ENCODE results near the gene IQCE. TPM values are rescaled to one million over a fixed set of nuclear protein-coding genes. Genes with fewer than 3 reads are reported as not detected.

The IQCE gene
- total and polyA plus RNA-seq, 2 donors = 8.9 to 9.3 TPM

DNA sequence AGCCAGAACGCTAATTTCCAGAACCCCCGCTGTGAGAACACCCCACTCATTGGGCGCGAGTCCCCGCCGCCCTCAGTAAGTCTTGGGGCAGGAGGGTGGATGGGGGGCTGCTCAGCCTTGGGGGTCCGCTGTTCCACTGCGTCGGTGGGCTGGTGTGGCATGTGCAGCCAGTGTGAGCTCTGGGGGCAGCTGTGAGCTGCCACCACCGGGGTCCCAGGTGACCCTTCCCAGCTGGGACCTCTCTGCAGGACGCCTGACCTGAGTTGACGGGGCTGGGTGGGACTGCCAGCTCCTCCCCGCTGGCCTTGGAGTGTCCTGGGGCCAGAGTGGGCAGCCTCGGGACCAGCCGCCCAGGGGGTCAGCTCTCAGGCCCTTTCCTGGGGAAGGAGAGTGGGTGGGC lies 100.2 kb downstream of the IQCE start:
- Histone ChIP-seq H3K36me3 (ENCODE audit: insufficient read depth) (no peaks in the 10 kb centered on the region), H3K4me3 (ENCODE audit: low read depth, low read length) (no peak overlapping the region), H3K4me1 (ENCODE audit: insufficient read depth) (no peaks in the 10 kb centered on the region), H3K27ac (ENCODE audit: low read depth) (no peak overlapping the region)
- WGBS = 92% methylated on average over 15 of the region's 15 CpGs
- DNase-seq (ENCODE audit: extremely low spot score) = no peak

DNA sequence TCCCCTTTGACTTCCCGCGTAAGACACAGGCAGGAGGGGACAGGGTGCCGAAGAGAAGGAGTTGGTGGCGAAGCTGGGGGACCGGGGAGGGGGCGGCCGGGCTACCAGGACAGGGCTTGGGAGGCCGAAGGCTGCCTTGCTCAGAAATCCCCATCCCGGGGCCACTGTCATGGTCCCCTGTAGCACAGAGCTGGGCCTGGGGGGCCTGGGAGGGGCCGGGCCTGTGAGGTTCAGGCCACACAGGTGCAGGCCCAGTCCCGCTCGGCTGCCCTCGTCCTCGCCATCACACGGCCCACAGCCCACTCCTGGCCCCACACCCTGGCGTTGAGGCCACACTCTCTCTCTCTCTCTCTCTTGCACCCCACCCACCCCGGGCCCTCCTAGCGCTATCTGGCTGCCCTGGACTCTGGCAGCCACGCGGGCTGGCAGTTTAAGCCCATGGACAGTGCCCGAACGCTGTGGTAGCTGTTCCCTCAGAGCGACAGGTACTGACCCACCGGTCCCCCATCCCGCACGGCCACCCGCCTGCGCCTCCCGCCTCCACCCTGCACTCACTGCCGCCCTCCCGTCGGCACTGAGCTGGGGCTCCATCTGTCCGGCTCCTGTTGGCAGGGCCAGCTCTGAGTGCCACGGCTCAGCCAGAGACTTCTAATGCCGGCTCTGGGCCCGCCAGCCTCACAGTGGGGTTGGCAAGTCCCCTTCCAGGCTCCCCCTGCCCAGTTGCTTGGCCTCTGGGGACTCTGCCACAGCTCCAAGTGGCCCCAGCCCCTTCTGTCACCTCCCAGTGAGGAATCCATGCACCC lies 101.0 kb downstream of the IQCE start:
- Histone ChIP-seq H3K4me1 (ENCODE audit: insufficient read depth) (no peaks in the 10 kb centered on the region), H3K27ac (ENCODE audit: low read depth) (no peak overlapping the region), H3K4me3 (ENCODE audit: low read depth, low read length) (no peak overlapping the region), H3K36me3 (ENCODE audit: insufficient read depth) (no peaks in the 10 kb centered on the region)
- WGBS = 91% methylated on average over 36 of the region's 36 CpGs
- DNase-seq (ENCODE audit: extremely low spot score) = no peak

DNA sequence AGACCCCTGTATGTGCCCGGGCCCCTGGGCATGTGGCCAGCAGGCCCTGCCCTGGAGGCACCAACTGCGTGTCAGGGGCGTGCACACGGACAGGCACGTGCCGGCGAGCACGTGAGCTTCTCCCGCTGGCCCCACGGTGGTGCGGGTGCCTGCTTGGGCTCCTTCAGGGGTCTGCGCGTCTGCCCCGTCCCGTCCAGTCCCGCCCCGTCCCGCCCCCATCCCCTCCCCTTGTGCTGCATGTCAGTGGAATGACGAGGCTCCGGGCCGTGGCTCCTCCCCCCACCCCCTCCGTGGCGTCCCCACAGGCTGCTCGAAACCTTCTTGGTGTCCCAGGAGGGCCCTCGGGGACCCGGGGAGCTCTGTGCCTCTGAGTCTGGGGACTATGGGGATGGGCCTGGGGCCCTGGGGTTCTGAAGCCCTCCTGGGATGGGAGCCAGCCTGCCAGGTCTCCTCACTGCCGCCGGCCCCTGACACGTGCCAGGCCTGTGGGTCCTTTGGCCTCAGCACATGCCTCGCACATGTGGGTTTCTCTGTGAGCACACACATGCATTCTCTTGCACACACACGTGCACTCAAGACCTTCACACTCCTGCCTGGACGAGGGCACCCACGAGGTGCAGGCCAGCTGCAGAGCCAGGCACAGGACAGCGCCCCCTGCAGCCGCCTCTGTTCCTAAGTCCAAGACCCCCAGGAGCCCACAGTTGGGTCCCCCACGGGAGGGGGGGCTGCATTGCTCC lies 101.7 kb downstream of the IQCE start:
- no peaks in the 10 kb centered on the region for H3K4me1 ChIP-seq (ENCODE audit: insufficient read depth)
- no peak overlapping the region for H3K27ac ChIP-seq (ENCODE audit: low read depth)
- no peak overlapping the region for H3K4me3 ChIP-seq (ENCODE audit: low read depth, low read length)
- no peaks in the 10 kb centered on the region for H3K36me3 ChIP-seq (ENCODE audit: insufficient read depth)
- DNase-seq (ENCODE audit: extremely low spot score) = no peak
- WGBS = 82% methylated on average over 36 of the region's 36 CpGs

DNA sequence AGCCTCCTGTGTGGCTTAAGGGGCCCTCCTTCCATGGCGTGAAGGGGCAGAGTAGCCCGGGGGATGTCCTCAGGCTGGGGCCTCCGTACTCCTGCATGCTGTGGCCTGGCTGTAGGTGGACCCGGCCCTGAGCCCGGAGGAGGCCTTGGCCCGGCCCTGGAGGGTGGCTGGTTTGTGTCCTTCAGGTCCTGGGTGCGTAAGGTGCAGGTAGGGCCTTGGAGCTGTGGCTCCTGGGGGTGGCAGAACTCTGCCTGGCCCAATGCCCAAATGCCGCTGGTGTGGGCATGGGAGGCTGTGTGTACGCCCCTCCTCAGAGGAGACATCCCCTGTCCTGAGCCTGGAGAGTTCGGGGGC lies 102.3 kb downstream of the IQCE start:
- H3K4me3 ChIP-seq (ENCODE audit: low read depth, low read length) = no peak overlapping the region
- DNase-seq (ENCODE audit: extremely low spot score) = no peak
- H3K36me3 ChIP-seq (ENCODE audit: insufficient read depth) = no peaks in the 10 kb centered on the region
- 90% methylated on average over 10 of the region's 10 CpGs for WGBS
- H3K4me1 ChIP-seq (ENCODE audit: insufficient read depth) = no peaks in the 10 kb centered on the region
- no peak overlapping the region for H3K27ac ChIP-seq (ENCODE audit: low read depth)

DNA sequence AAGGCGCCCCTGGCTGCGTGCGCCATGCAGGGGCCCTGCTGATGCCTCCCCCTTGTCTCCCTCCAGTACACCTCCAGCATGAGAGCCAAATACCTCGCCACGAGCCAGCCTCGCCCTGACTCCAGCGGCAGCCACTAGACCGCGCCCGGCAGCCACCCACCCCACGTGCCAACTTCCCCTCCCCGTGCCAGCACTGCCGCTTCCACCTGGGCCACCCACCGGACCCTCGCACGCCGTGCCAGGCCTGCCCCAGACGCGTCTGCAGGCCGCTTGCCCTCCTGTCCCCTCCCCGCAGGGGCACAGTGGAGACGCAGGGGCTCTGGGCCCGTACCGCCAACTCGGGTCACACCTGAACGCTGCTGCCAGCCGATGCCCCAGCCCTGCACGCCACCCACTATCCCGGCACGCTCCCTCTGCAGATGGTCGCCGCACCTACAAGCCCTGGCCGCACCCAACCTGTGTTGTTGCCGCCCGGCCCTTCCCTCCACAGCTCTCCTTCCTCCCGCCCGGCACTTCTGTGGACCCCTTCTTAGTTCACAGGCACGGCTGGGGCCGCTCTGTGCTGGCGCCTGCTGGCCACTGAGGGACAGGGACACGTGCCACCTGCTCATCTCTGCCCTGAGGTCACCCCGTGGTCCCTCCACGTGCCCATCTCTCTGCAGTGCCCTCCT lies 103.0 kb downstream of the IQCE start:
- Histone ChIP-seq H3K27ac (ENCODE audit: low read depth) (no peak overlapping the region), H3K4me1 (ENCODE audit: insufficient read depth) (no peaks in the 10 kb centered on the region), H3K4me3 (ENCODE audit: low read depth, low read length) (no peak overlapping the region), H3K36me3 (ENCODE audit: insufficient read depth) (no peaks in the 10 kb centered on the region)
- no peak for DNase-seq (ENCODE audit: extremely low spot score)
- WGBS = 92% methylated on average over 43 of the region's 43 CpGs

DNA sequence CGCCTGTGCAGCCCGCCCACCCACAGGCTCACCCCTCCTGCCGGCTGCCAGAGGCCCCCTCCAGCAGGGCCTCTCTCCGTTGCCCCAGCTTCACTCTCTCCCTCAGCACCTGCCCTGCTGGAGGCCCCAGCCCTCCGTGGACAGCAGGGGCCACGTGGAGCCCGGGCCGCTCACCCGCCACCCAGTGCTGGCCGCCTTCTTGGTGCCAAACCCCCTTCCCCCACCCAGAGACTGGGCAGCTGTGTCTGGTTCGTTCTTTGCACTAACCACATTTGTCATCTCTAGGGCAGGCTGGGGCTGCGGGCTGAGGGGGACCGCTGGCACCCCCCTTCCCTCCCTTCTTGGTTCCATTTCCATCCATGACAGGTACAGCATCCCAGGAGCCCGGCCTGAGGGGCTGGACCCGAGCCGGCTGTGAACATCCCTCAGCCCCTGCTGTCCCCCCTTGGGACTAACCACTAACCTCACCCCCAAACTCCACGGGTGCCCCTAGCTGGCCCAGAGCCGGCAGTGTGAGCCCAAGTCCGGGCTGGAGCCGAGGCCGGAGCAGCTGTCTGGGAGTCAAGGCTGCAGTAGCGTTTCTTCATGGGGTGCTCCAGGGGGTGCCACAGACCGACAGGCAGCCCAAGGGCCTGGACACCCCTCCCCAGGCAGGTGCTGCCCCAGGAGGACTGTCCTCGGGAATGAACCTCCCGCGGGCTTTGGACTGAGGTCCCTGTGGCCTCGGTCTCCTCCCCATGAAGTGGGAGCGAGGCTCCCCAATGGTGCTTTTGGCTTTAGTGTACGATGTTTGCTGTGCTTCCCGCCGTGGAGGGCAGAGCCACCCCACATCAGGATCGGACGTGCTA lies 103.7 kb downstream of the IQCE start:
- Histone ChIP-seq H3K27ac (ENCODE audit: low read depth) (no peak overlapping the region), H3K4me3 (ENCODE audit: low read depth, low read length) (no peak overlapping the region), H3K36me3 (ENCODE audit: insufficient read depth) (no peaks in the 10 kb centered on the region), H3K4me1 (ENCODE audit: insufficient read depth) (no peaks in the 10 kb centered on the region)
- 77% methylated on average over 33 of the region's 33 CpGs for WGBS
- no peak for DNase-seq (ENCODE audit: extremely low spot score)

DNA sequence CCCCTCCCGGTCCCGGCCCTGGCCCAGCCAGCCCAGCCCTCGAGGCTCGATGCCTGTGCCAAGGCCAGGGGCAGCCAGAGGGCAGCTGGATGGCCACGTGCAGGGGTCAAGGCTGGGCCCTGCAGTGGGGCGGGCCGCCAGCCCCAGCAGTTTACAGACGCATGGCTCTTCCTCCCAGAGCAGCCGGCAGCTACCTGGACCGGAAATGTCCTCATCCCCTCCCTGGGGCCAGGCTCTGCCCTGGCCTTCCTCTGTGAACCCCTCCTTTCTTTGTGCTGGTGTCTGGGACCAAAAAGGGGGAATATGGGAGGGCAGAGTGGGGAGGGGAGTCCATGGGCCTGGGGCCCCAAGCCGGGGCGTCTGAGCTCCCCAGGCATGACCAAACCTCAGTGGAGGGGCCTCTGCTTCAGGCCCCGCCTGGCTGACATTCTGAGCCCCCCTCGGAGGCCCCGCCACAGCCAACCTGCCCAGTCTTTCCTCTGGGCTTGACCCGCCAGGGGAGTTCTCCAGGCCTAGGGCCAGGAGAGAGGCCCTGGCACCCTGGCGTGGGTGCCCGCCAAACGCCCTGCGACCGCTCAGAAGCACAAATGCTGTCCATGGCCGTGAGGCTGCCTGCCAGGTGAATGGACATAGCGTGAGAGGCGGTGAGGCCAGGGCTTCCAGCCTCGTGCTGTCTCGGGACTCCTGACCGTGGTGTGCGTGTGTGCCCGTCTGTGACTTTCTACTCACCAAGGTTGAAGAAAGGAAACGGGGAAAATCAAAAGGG lies 104.5 kb downstream of the IQCE start:
- Histone ChIP-seq H3K4me1 (ENCODE audit: insufficient read depth) (no peaks in the 10 kb centered on the region), H3K36me3 (ENCODE audit: insufficient read depth) (no peaks in the 10 kb centered on the region), H3K4me3 (ENCODE audit: low read depth, low read length) (no peak overlapping the region), H3K27ac (ENCODE audit: low read depth) (no peak overlapping the region)
- DNase-seq (ENCODE audit: extremely low spot score) = no peak
- 59% methylated on average over 30 of the region's 30 CpGs for WGBS

DNA sequence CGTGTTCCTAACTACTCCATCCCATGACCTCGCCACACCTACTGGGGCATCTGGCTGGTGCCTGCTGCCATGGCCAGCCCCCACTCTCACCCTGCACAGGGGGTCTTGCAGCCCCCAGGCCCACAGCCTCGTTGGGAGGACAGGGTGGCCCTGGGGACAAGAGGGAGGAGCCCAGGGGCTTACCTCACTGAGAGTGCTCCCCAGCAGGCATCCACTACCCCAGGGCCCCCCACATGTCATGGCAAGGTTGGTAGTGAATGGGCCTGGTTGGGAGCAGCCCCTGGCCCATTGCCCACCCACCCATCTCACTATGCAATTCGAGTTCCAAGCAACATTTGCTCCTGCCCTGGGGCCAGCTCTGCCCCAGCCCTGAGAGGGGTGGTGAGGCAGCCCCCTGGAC lies 105.2 kb downstream of the IQCE start:
- 66% methylated on average over 4 of the region's 4 CpGs for WGBS

More for the DNA sequence above, 105.2 kb downstream of the IQCE start:
- no peak overlapping the region for H3K4me3 ChIP-seq (ENCODE audit: low read depth, low read length)
- no peak overlapping the region for H3K27ac ChIP-seq (ENCODE audit: low read depth)
- no peaks in the 10 kb centered on the region for H3K36me3 ChIP-seq (ENCODE audit: insufficient read depth)
- no peak for DNase-seq (ENCODE audit: extremely low spot score)
- H3K4me1 ChIP-seq (ENCODE audit: insufficient read depth) = no peaks in the 10 kb centered on the region

Small RNAs within 50 kb of the gene (small RNA-seq; reads per million reads assigned to genes)
- not detected for gene MIR4648

Other genes starting within 250 kb of the IQCE start
- gene SNX8, start 244.5 kb upstream of the IQCE start, total RNA-seq = 17.4 TPM
- gene SNX8, start 244.5 kb upstream of the IQCE start, polyA plus RNA-seq = 13.2 TPM
- 85.8 TPM for gene EIF3B, start 204.2 kb upstream of the IQCE start, total RNA-seq
- 97.7 TPM for gene EIF3B, start 204.2 kb upstream of the IQCE start, polyA plus RNA-seq
- gene CHST12, start 155.4 kb upstream of the IQCE start, total RNA-seq = 3.6 TPM
- gene CHST12, start 155.4 kb upstream of the IQCE start, polyA plus RNA-seq = 29.6 TPM
- not detected for gene GRIFIN, start 82.6 kb upstream of the IQCE start, total RNA-seq
- gene GRIFIN, start 82.6 kb upstream of the IQCE start, polyA plus RNA-seq = not detected
- gene LFNG, start 39.2 kb upstream of the IQCE start, total RNA-seq = 16.8 TPM
- gene LFNG, start 39.2 kb upstream of the IQCE start, polyA plus RNA-seq = 10.7 TPM
- 18.2 TPM for gene BRAT1, start 3.5 kb upstream of the IQCE start, total RNA-seq
- gene BRAT1, start 3.5 kb upstream of the IQCE start, polyA plus RNA-seq = 30.9 TPM
- 29.2 TPM for gene TTYH3, start 73.0 kb downstream of the IQCE start, total RNA-seq
- gene TTYH3, start 73.0 kb downstream of the IQCE start, polyA plus RNA-seq = 26.7 TPM
- gene AMZ1, start 129.2 kb downstream of the IQCE start, total RNA-seq = 0.11 TPM
- gene AMZ1, start 129.2 kb downstream of the IQCE start, polyA plus RNA-seq = 0.22 TPM